ENCODE measurements around the gene ZNF608. TPM values are rescaled to one million over a fixed set of nuclear protein-coding genes. Genes with fewer than 3 reads are reported as not detected.
A peak's percentile ranks its signal among the peaks of the same experiment; 100 is the strongest.

ZNF608 gene
- total and polyA plus RNA-seq, 2 donors (not counting 3 experiments of a cell fraction or from before 2014, with no cell fraction given), result 16.2 to 33.6 TPM

DNA sequence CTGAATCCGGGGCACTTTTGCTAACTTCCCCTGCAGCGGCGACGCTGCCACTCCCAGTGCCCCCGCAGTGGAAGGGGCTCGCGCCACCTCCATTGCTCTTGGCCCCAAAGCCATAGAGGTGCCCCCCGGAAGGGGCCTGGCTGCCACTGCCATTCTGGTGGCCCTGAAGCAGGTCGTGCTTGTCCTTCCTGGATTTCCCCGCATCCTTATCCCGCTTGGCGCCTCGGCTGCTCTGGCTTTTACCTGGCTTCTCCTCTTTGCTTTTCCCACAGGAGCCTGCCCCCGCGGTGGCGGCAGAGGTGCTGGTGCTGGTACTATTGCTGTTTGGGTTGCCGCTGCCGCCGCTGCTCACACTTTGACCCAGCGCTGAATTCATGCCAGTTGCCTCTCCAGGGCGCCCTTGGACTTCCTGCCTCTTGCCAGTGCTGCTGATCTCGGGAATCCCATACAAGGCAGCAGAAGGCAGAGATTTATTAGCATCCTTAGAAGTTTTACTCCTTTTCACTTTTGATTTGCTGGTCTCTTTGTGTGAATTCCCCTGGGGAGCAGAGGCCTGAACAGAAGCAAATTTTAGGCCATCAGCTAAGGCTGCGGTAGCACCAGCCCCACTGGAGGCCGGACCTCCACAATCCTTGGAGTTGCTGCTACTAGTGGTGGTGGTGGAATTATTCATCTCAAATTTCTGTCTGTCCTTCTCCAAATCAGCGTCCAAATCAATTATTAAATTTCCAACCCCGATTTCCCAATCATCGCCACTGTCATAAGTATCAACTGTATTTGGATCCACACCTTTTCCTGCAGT lies 2.1 kb downstream of the ZNF608 start:
- Histone ChIP-seq H3K4me1 (ENCODE audit: control insufficient read depth, extremely low read depth, insufficient read depth, low read length) (peaks cover 40% of the 10 kb centered on the region), H3K27me3 (ENCODE audit: control insufficient read depth in 2 of 2, insufficient read depth in 2 of 2, low read length in 2 of 2) (no peaks in the 10 kb centered on the region), H3K4me3 (replicated peaks in 1 of 3; ENCODE audit: insufficient read depth in 1 of 3, low read depth in 1 of 3, low read length in 3 of 3) (peak overlapping the region; percentile 65 to 99 (median 95)), H3K4me2 (ENCODE audit: insufficient read depth, low read length) (peak overlapping the region; percentile 99), H3K27ac (ENCODE audit: insufficient read depth, low read depth, low read length) (peak overlapping the region; percentile 97), H3K9ac (replicated peaks; ENCODE audit: extremely low read depth, insufficient read depth, low read length) (peak overlapping the region; percentile 100), H3K9me1 (replicated peaks; ENCODE audit: control insufficient read depth, extremely low read depth, insufficient read depth, low read length) (no peaks in the 10 kb centered on the region), H2AFZ (ENCODE audit: low read depth, low read length) (peak overlapping the region; percentile 65), H4K20me1 (replicated peaks; ENCODE audit: control insufficient read depth, extremely low read depth, insufficient read depth, low read length) (peaks cover 3% of the 10 kb centered on the region), H3K36me3 (ENCODE audit: control insufficient read depth in 2 of 2, extremely low read depth in 1 of 2, insufficient read depth in 2 of 2, low read length in 2 of 2) (no peaks in the 10 kb centered on the region), H3K79me2 (ENCODE audit: control insufficient read depth, insufficient read depth, low read length) (peaks cover 43% of the 10 kb centered on the region), H3K9me3 (replicated peaks; ENCODE audit: control insufficient read depth, insufficient read depth, low read length) (no peaks in the 10 kb centered on the region)
- FAIRE-seq (peak; percentile 26), DNase-seq (ENCODE audit: low read depth, low spot score) (peak; percentile 64)
- intact Hi-C loops (cut with micrococcal nuclease), result loop anchor here (1.0 to 10.0 kb wide), 2 partner anchors 68 to 930 kb away; no protein-coding TSS in a partner anchor
- ChIA-PET CTCF (interaction anchor here (1.1 to 1.3 kb wide), 3 partner anchors 145 to 668 kb away, joined by 3 to 4 read pairs (median 3); no protein-coding TSS in a partner anchor), POLR2A (interaction anchor here (0.6 to 1.6 kb wide), 5 partner anchors 85 to 147 kb away, joined by 3 to 5 read pairs (median 4); no protein-coding TSS in a partner anchor)
- no peak for TF ChIP-seq GATA2 (IDR thresholded peaks at IDR 0.05; ENCODE audit: insufficient read depth, insufficient read length, low read depth, low read length)
- TF ChIP-seq JUN (IDR thresholded peaks at IDR 0.05; ENCODE audit: borderline replicate concordance, insufficient read depth, insufficient read length, low read depth), result no peak
- no peak for TF ChIP-seq MYC (IDR thresholded peaks at IDR 0.05; ENCODE audit: low read depth, low read length)
- TF ChIP-seq POLR2A (IDR thresholded peaks at IDR 0.05; ENCODE audit: low read depth, low read length), result no peak
- no peak for TF ChIP-seq EZH2 (IDR thresholded peaks at IDR 0.05; ENCODE audit: borderline replicate concordance, low read depth, low read length, severe bottlenecking)
- no peak for TF ChIP-seq MAX (IDR thresholded peaks at IDR 0.05; ENCODE audit: insufficient read depth, insufficient read length)
- no peak for TF ChIP-seq POLR2AphosphoS5 (IDR thresholded peaks at IDR 0.05; ENCODE audit: insufficient read depth, low read depth, low read length)
- TF ChIP-seq, protein P1, sequence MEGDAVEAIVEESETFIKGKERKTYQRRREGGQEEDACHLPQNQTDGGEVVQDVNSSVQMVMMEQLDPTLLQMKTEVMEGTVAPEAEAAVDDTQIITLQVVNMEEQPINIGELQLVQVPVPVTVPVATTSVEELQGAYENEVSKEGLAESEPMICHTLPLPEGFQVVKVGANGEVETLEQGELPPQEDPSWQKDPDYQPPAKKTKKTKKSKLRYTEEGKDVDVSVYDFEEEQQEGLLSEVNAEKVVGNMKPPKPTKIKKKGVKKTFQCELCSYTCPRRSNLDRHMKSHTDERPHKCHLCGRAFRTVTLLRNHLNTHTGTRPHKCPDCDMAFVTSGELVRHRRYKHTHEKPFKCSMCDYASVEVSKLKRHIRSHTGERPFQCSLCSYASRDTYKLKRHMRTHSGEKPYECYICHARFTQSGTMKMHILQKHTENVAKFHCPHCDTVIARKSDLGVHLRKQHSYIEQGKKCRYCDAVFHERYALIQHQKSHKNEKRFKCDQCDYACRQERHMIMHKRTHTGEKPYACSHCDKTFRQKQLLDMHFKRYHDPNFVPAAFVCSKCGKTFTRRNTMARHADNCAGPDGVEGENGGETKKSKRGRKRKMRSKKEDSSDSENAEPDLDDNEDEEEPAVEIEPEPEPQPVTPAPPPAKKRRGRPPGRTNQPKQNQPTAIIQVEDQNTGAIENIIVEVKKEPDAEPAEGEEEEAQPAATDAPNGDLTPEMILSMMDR (IDR thresholded peaks at IDR 0.05; ENCODE audit: extremely low read depth in 1 of 2, insufficient read depth in 1 of 2, low read depth in 1 of 2, low read length in 2 of 2), result no peak
- TF ChIP-seq FOS (IDR thresholded peaks at IDR 0.05; ENCODE audit: borderline replicate concordance, insufficient read depth, low read length), result no peak
- dilution Hi-C loops (cut with MboI; ENCODE audit: extremely low pct_ligation_motif_present, low sequenced_read_pairs), result no loop called here
- BruUV-seq (replicated peaks), result no TSS peak
